ENCODE data around the gene CLCA2.

GRCh38 chr1:86478416-86479156 lies 54.6 kb downstream of the CLCA2 start:
- TF ChIP-seq CTCF (IDR thresholded peaks at IDR 0.05) = no peak
- TF ChIP-seq EZH2 (IDR thresholded peaks at IDR 0.05; ENCODE audit: borderline replicate concordance, insufficient read depth, low read depth, low read length, poor library complexity, severe bottlenecking) = no peak

Data from B cell (primary cell).